Measurements from ENCODE around the gene NLRP6. TPM values are rescaled to one million over a fixed set of nuclear protein-coding genes. Genes with fewer than 3 reads are reported as not detected.
A peak's percentile ranks its signal among the peaks of the same experiment; 100 is the strongest.
"Not testable (repeated sequence)": the region's sequence is repeated elsewhere in the genome, so short reads cannot be mapped to it uniquely, and the experiment has no call there.

Gene NLRP6
- total RNA-seq, 1 experiment from 2014 or later, result not detected

DNA sequence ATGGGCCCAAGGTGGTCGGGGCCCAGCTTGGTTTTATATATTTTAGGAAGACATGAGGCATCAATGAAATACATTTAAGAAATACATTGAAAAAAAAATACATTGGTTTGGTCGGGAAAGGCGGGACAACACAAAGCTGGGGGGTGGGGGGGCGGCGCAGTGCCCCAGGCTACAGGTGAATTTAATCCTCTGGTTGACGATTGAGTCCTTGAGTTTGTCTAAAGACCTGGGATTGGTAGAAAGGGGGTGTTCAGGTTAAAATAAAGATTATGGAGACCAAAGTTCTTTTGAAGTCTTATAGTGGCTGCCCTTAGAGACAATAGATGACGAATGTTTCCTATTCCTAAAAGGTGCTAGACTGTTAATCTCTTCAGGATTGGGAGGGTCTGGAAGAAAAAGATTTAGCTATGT lies 38.7 kb downstream of the NLRP6 start:
- H3K27me3 ChIP-seq (replicated peaks; ENCODE audit: insufficient read depth, low read depth, low read length, poor library complexity), result no peaks in the 10 kb centered on the region
- no peaks in the 10 kb centered on the region for H3K9me3 ChIP-seq (ENCODE audit: low read depth, low read length, poor library complexity, severe bottlenecking)
- H3K36me3 ChIP-seq (ENCODE audit: insufficient read depth, low read length, poor library complexity, severe bottlenecking), result no peaks in the 10 kb centered on the region
- no peak overlapping the region for H3K27ac ChIP-seq (ENCODE audit: low read depth, low read length, poor library complexity, severe bottlenecking)
- no peak for TF ChIP-seq EZH2 (IDR thresholded peaks at IDR 0.05; ENCODE audit: borderline replicate concordance, low read depth, low read length, poor library complexity, severe bottlenecking)
- TF ChIP-seq, protein P1, sequence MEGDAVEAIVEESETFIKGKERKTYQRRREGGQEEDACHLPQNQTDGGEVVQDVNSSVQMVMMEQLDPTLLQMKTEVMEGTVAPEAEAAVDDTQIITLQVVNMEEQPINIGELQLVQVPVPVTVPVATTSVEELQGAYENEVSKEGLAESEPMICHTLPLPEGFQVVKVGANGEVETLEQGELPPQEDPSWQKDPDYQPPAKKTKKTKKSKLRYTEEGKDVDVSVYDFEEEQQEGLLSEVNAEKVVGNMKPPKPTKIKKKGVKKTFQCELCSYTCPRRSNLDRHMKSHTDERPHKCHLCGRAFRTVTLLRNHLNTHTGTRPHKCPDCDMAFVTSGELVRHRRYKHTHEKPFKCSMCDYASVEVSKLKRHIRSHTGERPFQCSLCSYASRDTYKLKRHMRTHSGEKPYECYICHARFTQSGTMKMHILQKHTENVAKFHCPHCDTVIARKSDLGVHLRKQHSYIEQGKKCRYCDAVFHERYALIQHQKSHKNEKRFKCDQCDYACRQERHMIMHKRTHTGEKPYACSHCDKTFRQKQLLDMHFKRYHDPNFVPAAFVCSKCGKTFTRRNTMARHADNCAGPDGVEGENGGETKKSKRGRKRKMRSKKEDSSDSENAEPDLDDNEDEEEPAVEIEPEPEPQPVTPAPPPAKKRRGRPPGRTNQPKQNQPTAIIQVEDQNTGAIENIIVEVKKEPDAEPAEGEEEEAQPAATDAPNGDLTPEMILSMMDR (conservative IDR thresholded peaks at IDR 0.05; ENCODE audit: low read depth, low read length), result no peak
- DNase-seq (ENCODE audit: low spot score), result no peak
- CTCF ChIA-PET, result interaction anchor here (0.6 kb wide), 1 partner anchor 29 kb away, joined by 4 read pairs; no protein-coding TSS in a partner anchor
- H3K4me1 ChIP-seq (ENCODE audit: insufficient read depth, low read length, poor library complexity, severe bottlenecking), result peaks cover 13% of the 10 kb centered on the region
- H3K4me3 ChIP-seq (ENCODE audit: low read depth, low read length, poor library complexity, severe bottlenecking), result no peak overlapping the region
- intact Hi-C loops (cut with micrococcal nuclease; ENCODE audit: unreplicated experiment), result loop anchor here (1.0 kb wide), 1 partner anchor 9 kb away; no protein-coding TSS in a partner anchor
- POLR2A ChIA-PET (ENCODE audit: low non-redundant PET), result no interaction called here
- no TSS peak for BruUV-seq (replicated peaks)

DNA sequence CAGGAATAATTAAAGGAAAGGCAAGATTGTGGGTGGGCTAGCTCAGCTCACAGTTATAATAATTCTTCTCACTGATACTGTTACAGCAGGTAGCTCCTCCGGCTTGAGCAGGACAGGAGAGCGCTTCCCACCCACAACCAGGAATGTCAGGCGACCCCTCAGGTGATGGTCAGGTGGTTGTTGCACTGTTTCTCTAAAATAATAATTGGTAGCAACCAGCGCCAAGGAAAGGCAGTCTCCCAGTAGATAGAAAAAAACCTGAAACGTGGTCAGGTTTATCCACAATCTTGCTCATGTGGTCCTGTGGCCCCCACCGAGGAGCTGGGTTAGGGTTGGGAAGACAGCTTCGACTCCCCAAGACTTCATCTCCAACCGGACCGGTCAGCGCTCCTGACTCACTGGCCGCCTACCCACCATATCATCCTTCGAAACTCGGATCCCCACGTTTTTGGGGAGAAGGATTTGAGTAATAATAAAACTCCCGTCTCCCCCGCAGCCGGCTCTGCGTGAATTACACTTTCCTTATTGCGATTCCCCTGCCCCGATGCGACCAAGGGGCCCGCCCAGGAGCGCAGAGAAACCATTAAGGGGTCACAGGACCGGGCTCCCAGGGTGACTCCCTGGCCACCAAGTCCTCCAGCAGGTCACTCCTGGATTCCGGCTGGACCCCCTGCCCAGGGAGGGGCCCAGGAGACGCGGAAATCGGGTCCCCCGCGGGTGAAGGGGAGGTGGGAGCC lies 39.6 kb downstream of the NLRP6 start:
- POLR2A ChIA-PET (ENCODE audit: low non-redundant PET); H3K9me3 ChIP-seq (ENCODE audit: low read depth, low read length, poor library complexity, severe bottlenecking); BruUV-seq (replicated peaks): not testable (repeated sequence)

DNA sequence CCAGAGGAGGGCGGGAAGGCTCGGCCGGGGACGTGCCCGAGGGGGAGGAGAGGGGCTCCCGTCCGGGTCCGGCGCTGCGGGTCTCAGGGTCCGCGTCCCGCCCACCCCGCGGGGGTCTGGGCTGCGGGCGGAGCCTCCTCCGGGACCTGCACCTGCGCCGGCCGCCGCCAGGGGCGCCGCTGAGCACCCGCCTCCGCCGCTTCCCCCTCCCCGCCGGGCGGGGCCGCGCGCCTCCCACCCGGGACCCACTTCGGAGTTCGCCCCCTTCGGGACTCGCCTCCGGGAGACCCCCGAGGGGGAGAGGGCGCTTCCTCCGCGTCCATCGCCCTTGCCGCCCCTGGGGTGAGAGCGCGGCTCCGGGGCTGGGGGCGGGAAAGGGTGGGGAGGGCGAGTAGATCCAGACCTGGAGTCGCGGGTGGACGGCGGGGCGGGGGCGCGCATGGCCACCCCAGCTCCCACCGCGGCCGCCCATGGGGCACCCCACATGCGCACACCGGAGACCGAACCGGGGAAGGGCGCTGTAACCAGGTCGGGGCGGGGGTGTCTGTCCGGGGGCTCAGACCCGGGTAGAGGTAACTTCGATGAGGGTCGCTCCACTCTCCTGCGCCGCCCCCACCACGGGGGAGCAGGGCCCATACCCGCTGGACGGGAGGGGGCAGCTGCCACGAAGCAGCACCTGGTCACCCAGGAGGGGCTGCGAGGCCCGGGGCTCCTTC lies 40.4 kb downstream of the NLRP6 start:
- H3K4me1 ChIP-seq (ENCODE audit: insufficient read depth, low read length, poor library complexity, severe bottlenecking); H3K27me3 ChIP-seq (replicated peaks; ENCODE audit: insufficient read depth, low read depth, low read length, poor library complexity); BruUV-seq (replicated peaks); H3K36me3 ChIP-seq (ENCODE audit: insufficient read depth, low read length, poor library complexity, severe bottlenecking); DNase-seq (ENCODE audit: low spot score); H3K27ac ChIP-seq (ENCODE audit: low read depth, low read length, poor library complexity, severe bottlenecking); POLR2A ChIA-PET (ENCODE audit: low non-redundant PET); intact Hi-C loops (cut with micrococcal nuclease; ENCODE audit: unreplicated experiment); H3K9me3 ChIP-seq (ENCODE audit: low read depth, low read length, poor library complexity, severe bottlenecking): not testable (repeated sequence)
- H3K4me3 ChIP-seq (ENCODE audit: low read depth, low read length, poor library complexity, severe bottlenecking), result peak overlapping the region; percentile 54
- CTCF ChIA-PET, result interaction anchor here (0.5 kb wide), 1 partner anchor 37 kb away, joined by 7 read pairs; no protein-coding TSS in a partner anchor

More for the DNA sequence above, 39.6 kb downstream of the NLRP6 start:
- H3K4me1 ChIP-seq (ENCODE audit: insufficient read depth, low read length, poor library complexity, severe bottlenecking); H3K27me3 ChIP-seq (replicated peaks; ENCODE audit: insufficient read depth, low read depth, low read length, poor library complexity); H3K4me3 ChIP-seq (ENCODE audit: low read depth, low read length, poor library complexity, severe bottlenecking); H3K27ac ChIP-seq (ENCODE audit: low read depth, low read length, poor library complexity, severe bottlenecking); H3K36me3 ChIP-seq (ENCODE audit: insufficient read depth, low read length, poor library complexity, severe bottlenecking); DNase-seq (ENCODE audit: low spot score): not testable (repeated sequence)
- CTCF ChIA-PET, result interaction anchor here (0.5 kb wide), 1 partner anchor 38 kb away, joined by 7 read pairs; no protein-coding TSS in a partner anchor
- intact Hi-C loops (cut with micrococcal nuclease; ENCODE audit: unreplicated experiment), result loop anchor here (1.0 kb wide), 1 partner anchor 8 kb away; no protein-coding TSS in a partner anchor

DNA sequence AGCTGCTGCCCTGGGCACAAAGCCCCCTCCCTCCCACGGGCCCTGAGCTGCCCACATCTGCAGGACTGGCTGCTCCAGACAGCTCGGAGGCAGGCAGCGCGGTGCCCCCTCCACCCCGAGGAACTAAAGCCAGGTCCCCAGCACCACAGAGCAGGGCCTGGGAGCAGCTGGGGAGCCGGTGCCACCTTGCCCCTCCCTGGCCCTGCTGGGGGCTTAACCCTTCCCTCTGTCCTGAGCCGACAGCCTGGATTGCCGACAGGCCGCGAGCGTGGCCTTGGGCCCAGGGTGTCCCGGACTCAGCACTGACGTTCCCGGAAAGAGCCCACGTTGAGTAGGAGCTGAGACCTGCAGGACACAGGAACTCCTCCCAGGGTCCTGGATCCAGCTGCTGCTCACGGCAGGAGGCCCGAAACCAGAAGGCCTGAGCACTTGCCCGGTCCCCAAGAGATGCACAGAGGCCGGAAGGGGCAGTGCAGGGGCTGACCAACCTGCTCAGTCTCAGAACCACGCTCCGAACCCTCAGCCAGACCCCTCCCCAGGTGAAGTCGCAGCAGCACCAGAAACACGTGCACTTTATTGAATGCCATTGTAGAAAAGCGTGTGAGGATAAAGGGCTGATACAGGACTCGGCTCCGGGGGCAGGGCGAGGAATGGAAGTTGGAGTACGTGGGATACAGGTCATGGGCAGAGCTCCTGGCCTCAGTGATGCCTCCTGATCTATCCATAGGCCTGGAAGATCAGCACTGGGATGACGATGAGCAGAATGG lies 41.1 kb downstream of the NLRP6 start:
- intact Hi-C loops (cut with micrococcal nuclease; ENCODE audit: unreplicated experiment); H3K9me3 ChIP-seq (ENCODE audit: low read depth, low read length, poor library complexity, severe bottlenecking); H3K4me1 ChIP-seq (ENCODE audit: insufficient read depth, low read length, poor library complexity, severe bottlenecking); BruUV-seq (replicated peaks); DNase-seq (ENCODE audit: low spot score); H3K27ac ChIP-seq (ENCODE audit: low read depth, low read length, poor library complexity, severe bottlenecking); H3K27me3 ChIP-seq (replicated peaks; ENCODE audit: insufficient read depth, low read depth, low read length, poor library complexity); POLR2A ChIA-PET (ENCODE audit: low non-redundant PET); CTCF ChIA-PET; H3K36me3 ChIP-seq (ENCODE audit: insufficient read depth, low read length, poor library complexity, severe bottlenecking): not testable (repeated sequence)
- H3K4me3 ChIP-seq (ENCODE audit: low read depth, low read length, poor library complexity, severe bottlenecking), result peak overlapping the region; percentile 54

DNA sequence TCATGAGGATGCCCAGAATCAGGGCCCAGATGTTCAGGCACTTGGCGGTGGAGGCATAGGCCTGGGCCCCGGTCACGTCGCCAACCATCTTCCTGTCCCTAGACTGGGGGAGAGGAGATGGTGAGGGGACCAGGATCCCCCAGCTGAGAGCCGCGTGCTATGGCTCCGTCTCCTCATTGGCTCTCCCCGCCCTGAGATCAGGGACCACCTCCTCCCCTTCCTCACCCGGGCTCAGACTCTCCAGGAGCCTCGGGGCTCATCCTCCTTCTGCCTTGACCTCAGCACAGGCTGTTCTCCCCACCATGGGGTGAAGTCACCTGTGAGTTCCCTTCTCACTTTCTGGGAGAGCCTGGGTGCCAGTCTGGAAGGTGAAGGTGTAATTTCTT lies 41.7 kb downstream of the NLRP6 start:
- POLR2A ChIA-PET (ENCODE audit: low non-redundant PET); CTCF ChIA-PET; H3K27ac ChIP-seq (ENCODE audit: low read depth, low read length, poor library complexity, severe bottlenecking); H3K36me3 ChIP-seq (ENCODE audit: insufficient read depth, low read length, poor library complexity, severe bottlenecking); DNase-seq (ENCODE audit: low spot score); BruUV-seq (replicated peaks); H3K27me3 ChIP-seq (replicated peaks; ENCODE audit: insufficient read depth, low read depth, low read length, poor library complexity); intact Hi-C loops (cut with micrococcal nuclease; ENCODE audit: unreplicated experiment); H3K9me3 ChIP-seq (ENCODE audit: low read depth, low read length, poor library complexity, severe bottlenecking); H3K4me1 ChIP-seq (ENCODE audit: insufficient read depth, low read length, poor library complexity, severe bottlenecking): not testable (repeated sequence)
- peak overlapping the region; percentile 54 for H3K4me3 ChIP-seq (ENCODE audit: low read depth, low read length, poor library complexity, severe bottlenecking)

All from A673 (cell line).